ENCODE results near the gene CDH15.

Gene CDH15

GRCh38 chr16:89201439-89202377 lies 30.2 kb downstream of the CDH15 start:
- DNase-seq: no peak

GRCh38 chr16:89202422-89203215 lies 31.1 kb downstream of the CDH15 start:
- no peak for DNase-seq

- no peak for DNase-seq
Measured at GRCh38 chr16:89207993-89208392, 36.4 kb downstream of the CDH15 start.

GRCh38 chr16:89209522-89210044 lies 38.0 kb downstream of the CDH15 start:
- DNase-seq: no peak

- no peak for DNase-seq
Measured at GRCh38 chr16:89210165-89210903, 38.8 kb downstream of the CDH15 start.

- DNase-seq: no peak
Measured at GRCh38 chr16:89210904-89211515, 39.5 kb downstream of the CDH15 start.

GRCh38 chr16:89216315-89217137 lies 45.0 kb downstream of the CDH15 start:
- DNase-seq: peak; percentile 44

- no peak for DNase-seq
Measured at GRCh38 chr16:89217138-89217387, 45.5 kb downstream of the CDH15 start.

GRCh38 chr16:89217388-89218191 lies 46.0 kb downstream of the CDH15 start, which contains the start of gene ZNF778:
ZNF778 (plus strand) TSS chr16:89217703; CDS start chr16:89221128, 3,425 bp downstream.
- peak; percentile 64 for DNase-seq

- DNase-seq: no peak
Measured at GRCh38 chr16:89219365-89219764, 47.8 kb downstream of the CDH15 start.

- no peak for DNase-seq
Measured at GRCh38 chr16:89221604-89222003, 50.1 kb downstream of the CDH15 start.

- no peak for DNase-seq
Measured at GRCh38 chr16:89222931-89223330, 51.4 kb downstream of the CDH15 start.

- no peak for DNase-seq
Measured at GRCh38 chr16:89224665-89225064, 53.1 kb downstream of the CDH15 start.

- no peak for DNase-seq
Measured at GRCh38 chr16:89230255-89230654, 58.7 kb downstream of the CDH15 start.

GRCh38 chr16:89232107-89232506 lies 60.6 kb downstream of the CDH15 start:
- no peak for DNase-seq

GRCh38 chr16:89233678-89234490 lies 62.3 kb downstream of the CDH15 start:
- DNase-seq: no peak

- no peak for DNase-seq
Measured at GRCh38 chr16:89237733-89238132, 66.2 kb downstream of the CDH15 start.

- peak; percentile 61 for DNase-seq
Measured at GRCh38 chr16:89241187-89242007, 69.8 kb downstream of the CDH15 start.

- DNase-seq: no peak
Measured at GRCh38 chr16:89242795-89243200, 71.2 kb downstream of the CDH15 start.

Data from NK-92 treated with Interleukin-12 subunit alpha and Interleukin-12 subunit beta, amount 100 ng/mL, for 24 hours (cell line).